ENCODE measurements around the gene ITGA11.

- TF ChIP-seq CTCF (IDR thresholded peaks at IDR 0.05; ENCODE audit: insufficient read depth, low read depth, low read length) (no peak), EZH2 (IDR thresholded peaks at IDR 0.05; ENCODE audit: insufficient read depth, low read length) (no peak)
These were observed 136.8 kb downstream of the ITGA11 start for GRCh38 chr15:68295014-68295805.
